Measurements from ENCODE around the gene KRT74. TPM values are rescaled to one million over a fixed set of nuclear protein-coding genes. Genes with fewer than 3 reads are reported as not detected.

Gene KRT74
- total RNA-seq, 1 experiment from 2014 or later: not detected

- Histone ChIP-seq H3K4me3 (ENCODE audit: low read depth in 2 of 2, low read length in 2 of 2) (no peak overlapping the region), H3K9me3 (ENCODE audit: control insufficient read depth, insufficient read depth, low read depth, low read length) (no peaks in the 10 kb centered on the region), H3K27me3 (ENCODE audit: control insufficient read depth, insufficient read depth, low read length) (peaks cover 27% of the 10 kb centered on the region), H3K36me3 (ENCODE audit: control insufficient read depth, insufficient read depth, low read length) (no peaks in the 10 kb centered on the region), H3K4me1 (ENCODE audit: control insufficient read depth, insufficient read depth, low read length) (no peaks in the 10 kb centered on the region), H3K27ac (ENCODE audit: low read length) (no peak overlapping the region)
- TF ChIP-seq POLR2AphosphoS5 (IDR thresholded peaks at IDR 0.05; ENCODE audit: low read depth, low read length): no peak
- TF ChIP-seq TCF7L2 (IDR thresholded peaks at IDR 0.05; ENCODE audit: low read depth, low read length): no peak
- no peak for TF ChIP-seq SIN3A (IDR thresholded peaks at IDR 0.05; ENCODE audit: borderline replicate concordance, insufficient read depth, low read depth, low read length)
- TF ChIP-seq REST (IDR thresholded peaks at IDR 0.05; ENCODE audit: insufficient read depth in 1 of 2, low read depth in 2 of 2, low read length in 1 of 2): no peak
- TF ChIP-seq, protein P1, sequence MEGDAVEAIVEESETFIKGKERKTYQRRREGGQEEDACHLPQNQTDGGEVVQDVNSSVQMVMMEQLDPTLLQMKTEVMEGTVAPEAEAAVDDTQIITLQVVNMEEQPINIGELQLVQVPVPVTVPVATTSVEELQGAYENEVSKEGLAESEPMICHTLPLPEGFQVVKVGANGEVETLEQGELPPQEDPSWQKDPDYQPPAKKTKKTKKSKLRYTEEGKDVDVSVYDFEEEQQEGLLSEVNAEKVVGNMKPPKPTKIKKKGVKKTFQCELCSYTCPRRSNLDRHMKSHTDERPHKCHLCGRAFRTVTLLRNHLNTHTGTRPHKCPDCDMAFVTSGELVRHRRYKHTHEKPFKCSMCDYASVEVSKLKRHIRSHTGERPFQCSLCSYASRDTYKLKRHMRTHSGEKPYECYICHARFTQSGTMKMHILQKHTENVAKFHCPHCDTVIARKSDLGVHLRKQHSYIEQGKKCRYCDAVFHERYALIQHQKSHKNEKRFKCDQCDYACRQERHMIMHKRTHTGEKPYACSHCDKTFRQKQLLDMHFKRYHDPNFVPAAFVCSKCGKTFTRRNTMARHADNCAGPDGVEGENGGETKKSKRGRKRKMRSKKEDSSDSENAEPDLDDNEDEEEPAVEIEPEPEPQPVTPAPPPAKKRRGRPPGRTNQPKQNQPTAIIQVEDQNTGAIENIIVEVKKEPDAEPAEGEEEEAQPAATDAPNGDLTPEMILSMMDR (IDR thresholded peaks at IDR 0.05): no peak
- ChIA-PET CTCF (no interaction called here), POLR2A (no interaction called here)
- BruUV-seq (replicated peaks): no TSS peak
- intact Hi-C loops (cut with micrococcal nuclease; ENCODE audit: unreplicated experiment): no loop called here
- ATAC-seq: no peak
- in situ Hi-C loops (cut with HindIII; ENCODE audit: low pct_unique_long_range_greater_than_20kb, low sequenced_read_pairs): no loop called here
- no peak for DNase-seq (ENCODE audit: low read depth, low spot score)
Measured at GRCh38 chr12:52564582-52564981, 9.1 kb downstream of the KRT74 start.

GRCh38 chr12:52561880-52562449, 11.7 kb downstream of the KRT74 start:
- H3K36me3 ChIP-seq (ENCODE audit: control insufficient read depth, insufficient read depth, low read length): no peaks in the 10 kb centered on the region
- intact Hi-C loops (cut with micrococcal nuclease; ENCODE audit: unreplicated experiment) (no loop called here), in situ Hi-C loops (cut with HindIII; ENCODE audit: low pct_unique_long_range_greater_than_20kb, low sequenced_read_pairs) (no loop called here)
- ChIA-PET POLR2A (interaction anchor here (0.7 kb wide), 1 partner anchor 790 kb away, joined by 6 read pairs; no protein-coding TSS in a partner anchor), CTCF (no interaction called here)
- no peaks in the 10 kb centered on the region for H3K9me3 ChIP-seq (ENCODE audit: control insufficient read depth, insufficient read depth, low read depth, low read length)
- H3K4me3 ChIP-seq (ENCODE audit: low read depth in 2 of 2, low read length in 2 of 2): no peak overlapping the region
- TF ChIP-seq SIN3A (IDR thresholded peaks at IDR 0.05; ENCODE audit: borderline replicate concordance, insufficient read depth, low read depth, low read length): no peak
- TF ChIP-seq, protein P1 (IDR thresholded peaks at IDR 0.05): no peak
- no peak for TF ChIP-seq REST (IDR thresholded peaks at IDR 0.05; ENCODE audit: insufficient read depth in 1 of 2, low read depth in 2 of 2, low read length in 1 of 2)
- TF ChIP-seq TCF7L2 (IDR thresholded peaks at IDR 0.05; ENCODE audit: low read depth, low read length): no peak
- TF ChIP-seq POLR2AphosphoS5 (IDR thresholded peaks at IDR 0.05; ENCODE audit: low read depth, low read length): no peak
- no peak for DNase-seq (ENCODE audit: low read depth, low spot score)
- ATAC-seq: peak; percentile 66
- H3K4me1 ChIP-seq (ENCODE audit: control insufficient read depth, insufficient read depth, low read length): no peaks in the 10 kb centered on the region
- BruUV-seq (replicated peaks): no TSS peak
- H3K27me3 ChIP-seq (ENCODE audit: control insufficient read depth, insufficient read depth, low read length): peaks cover 29% of the 10 kb centered on the region
- H3K27ac ChIP-seq (ENCODE audit: low read length): no peak overlapping the region
